Right kidney (tissue), 9 donors: ENCODE results near the gene INHA.

Experiments
- DNase-seq: peaks from one replicate; pipeline ENCODE4 v3.0.0-alpha.2; 2016
- long read RNA-seq, 8 donors: transcript quantifications; one replicate each; lab custom pipeline, GENCODE V29; 2026

Gene INHA, protein sequence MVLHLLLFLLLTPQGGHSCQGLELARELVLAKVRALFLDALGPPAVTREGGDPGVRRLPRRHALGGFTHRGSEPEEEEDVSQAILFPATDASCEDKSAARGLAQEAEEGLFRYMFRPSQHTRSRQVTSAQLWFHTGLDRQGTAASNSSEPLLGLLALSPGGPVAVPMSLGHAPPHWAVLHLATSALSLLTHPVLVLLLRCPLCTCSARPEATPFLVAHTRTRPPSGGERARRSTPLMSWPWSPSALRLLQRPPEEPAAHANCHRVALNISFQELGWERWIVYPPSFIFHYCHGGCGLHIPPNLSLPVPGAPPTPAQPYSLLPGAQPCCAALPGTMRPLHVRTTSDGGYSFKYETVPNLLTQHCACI
- long read RNA-seq, donor 1, partial matches to known transcripts: 0 of 1 reads
- long read RNA-seq, donor 1, other reads (novel, unspliced or antisense): 0 of 1 reads
- long read RNA-seq, donor 2: 0 reads
- long read RNA-seq, donor 3: 0 reads
- long read RNA-seq, donor 4: 0 reads
- long read RNA-seq, donor 5, partial matches to known transcripts: 0 of 1 reads
- long read RNA-seq, donor 5, other reads (novel, unspliced or antisense): 0 of 1 reads
- long read RNA-seq, donor 6: 0 reads
- long read RNA-seq, donor 7: 0 reads
- long read RNA-seq, donor 8: 0 reads

DNA sequence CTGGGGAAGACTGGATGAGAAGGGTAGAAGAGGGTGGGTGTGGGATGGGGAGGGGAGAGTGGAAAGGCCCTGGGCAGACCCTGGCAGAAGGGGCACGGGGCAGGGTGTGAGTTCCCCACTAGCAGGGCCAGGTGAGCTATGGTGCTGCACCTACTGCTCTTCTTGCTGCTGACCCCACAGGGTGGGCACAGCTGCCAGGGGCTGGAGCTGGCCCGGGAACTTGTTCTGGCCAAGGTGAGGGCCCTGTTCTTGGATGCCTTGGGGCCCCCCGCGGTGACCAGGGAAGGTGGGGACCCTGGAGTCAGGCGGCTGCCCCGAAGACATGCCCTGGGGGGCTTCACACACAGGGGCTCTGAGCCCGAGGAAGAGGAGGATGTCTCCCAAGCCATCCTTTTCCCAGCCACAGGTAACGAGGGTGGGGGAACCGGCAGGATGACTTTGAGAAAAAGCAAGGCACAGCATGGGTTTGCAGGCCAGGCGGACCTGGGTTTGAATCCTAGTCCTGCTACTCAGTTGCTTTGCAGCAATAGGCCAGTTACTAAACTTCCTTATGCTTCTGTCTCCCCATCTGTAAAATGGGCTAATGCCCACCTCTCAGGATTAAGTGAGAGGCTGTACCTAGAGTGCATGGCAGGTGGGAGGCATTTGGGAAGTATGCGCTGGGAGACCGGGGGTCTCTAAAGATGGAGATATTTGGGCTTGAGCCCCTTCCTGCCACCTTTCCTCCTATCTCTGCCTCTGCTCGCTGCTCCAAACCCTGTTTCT lies at the start of gene INHA:
TSS of gene INHA (plus strand) at position 74 of the 765 bp plus-strand sequence. CDS start at position 139, 65 bp downstream.
- DNase-seq: no peak

DNA sequence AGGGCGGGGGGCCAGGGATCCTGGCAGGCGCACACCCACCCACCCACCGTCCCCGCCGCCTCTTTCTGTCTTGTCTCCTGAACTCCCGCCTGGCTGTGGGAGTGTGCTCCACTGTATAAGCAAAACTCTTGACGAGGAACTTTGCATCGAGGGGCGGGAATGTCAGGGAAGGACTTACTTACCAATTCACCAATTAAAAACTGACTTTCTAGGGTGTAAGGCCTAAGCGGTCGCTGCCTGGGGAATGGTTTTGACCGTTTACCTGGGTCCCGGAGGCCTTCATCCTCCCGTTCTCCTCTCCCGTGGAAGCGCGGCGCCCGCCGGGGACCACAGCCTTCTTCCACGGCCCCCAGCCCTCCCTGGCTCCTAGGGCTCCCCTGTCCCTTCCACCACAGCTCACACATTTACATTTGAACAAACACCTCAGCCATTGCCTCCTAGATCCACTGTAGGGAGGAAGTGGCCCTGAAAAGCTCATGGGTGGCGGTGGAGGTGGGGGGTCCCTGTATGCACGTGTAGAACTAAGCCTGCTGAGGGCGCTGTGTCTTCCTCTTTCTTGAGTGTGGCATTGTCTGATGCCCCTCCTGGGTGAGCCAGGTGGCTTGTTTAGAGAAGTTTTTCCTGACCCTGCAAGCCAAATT lies 49.0 kb upstream of the INHA start:
- no peak for DNase-seq

- no peak for DNase-seq
Observed at GRCh38 chr2:219524817-219525216, 47.3 kb upstream of the INHA start.

DNA sequence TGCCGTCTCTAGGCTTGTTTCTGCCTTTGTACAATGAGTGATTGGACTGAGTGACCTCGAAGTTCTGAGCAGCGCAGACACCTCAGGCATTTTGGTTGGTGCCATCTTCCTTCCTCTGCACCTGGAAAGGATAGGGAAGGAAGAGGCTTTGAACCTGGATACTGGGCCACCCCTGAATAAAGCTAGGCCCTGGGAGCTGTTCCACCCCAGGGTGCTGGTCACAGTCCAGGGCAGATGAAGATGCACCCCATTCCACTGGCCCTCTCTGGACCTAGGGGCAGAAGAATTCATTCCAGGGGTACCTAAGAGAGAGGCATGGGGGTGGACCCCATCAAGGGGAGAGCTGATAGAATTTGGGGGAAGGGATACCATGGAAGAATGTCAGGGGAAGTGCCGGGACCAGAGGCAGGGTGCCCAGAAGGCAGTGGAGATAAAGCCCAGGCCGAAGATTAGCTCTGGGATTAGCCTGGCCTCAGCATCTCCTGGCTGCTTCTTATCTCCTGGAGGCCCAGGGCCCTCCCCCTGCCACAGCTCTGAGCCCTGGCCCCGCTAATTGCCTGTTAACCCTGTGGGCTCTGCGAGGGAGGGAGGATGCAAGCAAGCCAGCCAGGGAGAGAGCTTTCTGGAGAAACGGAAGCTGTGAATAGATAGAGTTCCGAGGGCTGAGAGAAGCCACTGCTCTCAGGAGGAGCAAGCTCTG lies 46.4 kb upstream of the INHA start:
- DNase-seq: no peak

- no peak for DNase-seq
Observed at GRCh38 chr2:219526320-219527075, 45.6 kb upstream of the INHA start.

DNA sequence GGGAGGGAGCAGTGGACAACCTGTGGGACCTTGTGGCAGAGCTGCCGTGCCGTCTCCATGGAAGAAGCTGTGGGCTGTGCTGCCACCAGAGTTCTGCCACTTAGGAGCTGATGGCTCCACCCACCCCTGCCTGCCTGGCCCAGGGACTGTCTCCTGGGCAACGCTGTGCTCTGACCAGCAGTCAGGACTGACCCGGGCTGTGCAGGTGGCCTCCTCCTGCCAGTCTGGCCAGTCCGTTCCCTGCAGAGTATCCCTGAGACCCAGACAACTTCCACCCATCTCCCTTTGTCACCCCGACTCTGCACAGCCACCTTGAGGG lies 45.1 kb upstream of the INHA start:
- DNase-seq: no peak

DNA sequence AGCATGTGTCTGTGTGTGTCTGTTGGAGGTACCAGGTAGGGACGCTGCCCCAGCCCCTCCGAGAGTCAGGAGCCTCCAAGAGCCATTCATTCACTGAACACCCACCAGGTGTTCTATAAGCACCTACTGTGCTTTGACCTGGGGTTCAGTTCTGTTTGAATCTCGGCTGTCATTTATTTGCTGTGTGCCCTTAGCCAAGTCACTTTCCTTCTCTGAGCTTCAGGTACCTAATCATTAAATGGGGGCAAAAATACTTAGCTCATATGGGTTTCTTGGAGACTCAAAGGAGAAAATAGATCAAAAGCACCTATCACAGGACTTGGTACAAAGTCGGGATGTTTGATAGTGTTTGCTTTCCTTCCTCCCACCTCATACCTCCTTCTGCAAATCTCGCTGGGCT lies 44.6 kb upstream of the INHA start:
- DNase-seq: no peak

- peak; percentile 78 for DNase-seq
Observed at GRCh38 chr2:219530048-219530963, 41.8 kb upstream of the INHA start.

GRCh38 chr2:219531639-219532377 lies 40.3 kb upstream of the INHA start:
- DNase-seq: no peak

DNA sequence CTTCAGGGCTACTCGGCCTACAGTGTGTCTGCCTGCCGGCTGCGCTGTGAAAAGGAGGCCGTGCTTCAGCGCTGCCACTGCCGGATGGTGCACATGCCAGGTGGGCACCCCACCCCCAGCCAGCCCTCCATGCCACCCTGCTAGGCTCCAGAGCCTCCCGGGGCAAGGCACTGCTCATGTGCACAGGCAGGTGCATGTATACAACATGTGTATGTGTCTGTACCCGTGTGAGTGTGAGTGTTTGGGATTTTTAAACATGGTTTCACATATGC lies 39.8 kb upstream of the INHA start:
- no peak for DNase-seq

DNA sequence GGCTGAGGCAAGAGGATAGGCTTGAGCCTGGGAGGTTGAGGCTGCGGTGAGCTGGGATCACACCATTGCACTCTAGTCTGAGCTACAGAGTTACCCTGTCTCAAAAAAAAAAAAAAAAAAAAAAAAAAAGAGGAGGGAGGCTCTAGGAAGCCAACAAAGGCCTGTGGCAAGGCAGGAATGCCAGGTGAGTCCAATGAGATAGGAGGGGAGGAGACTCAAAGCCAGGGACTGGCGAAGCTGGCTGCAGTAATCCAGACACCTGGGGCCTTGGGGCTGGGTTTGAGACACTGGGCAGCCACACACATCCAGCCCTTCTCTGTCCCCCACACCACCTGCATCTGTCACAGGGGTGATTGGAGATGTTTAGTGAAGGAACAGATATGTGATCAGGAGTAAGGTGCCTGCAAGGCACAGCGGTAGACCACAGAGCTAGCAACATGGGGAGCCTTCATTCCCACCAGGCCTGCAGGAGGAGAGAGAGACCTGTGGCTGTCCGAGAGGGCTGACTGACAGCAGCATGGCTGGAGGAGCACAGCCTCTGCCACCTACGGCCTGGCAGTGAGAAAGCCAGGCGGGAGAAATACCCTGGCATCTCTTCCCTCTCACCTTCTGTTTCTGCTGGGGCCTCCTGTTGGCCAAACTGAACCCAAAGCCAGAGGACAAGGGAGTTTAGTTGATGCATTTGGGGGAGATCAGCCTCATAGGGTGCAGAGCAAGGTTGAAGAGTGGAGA lies 38.0 kb upstream of the INHA start:
- DNase-seq: no peak

GRCh38 chr2:219536425-219536824 lies 35.7 kb upstream of the INHA start:
- DNase-seq: no peak

GRCh38 chr2:219536967-219537366 lies 35.1 kb upstream of the INHA start:
- no peak for DNase-seq

GRCh38 chr2:219537657-219538488 lies 34.2 kb upstream of the INHA start:
- no peak for DNase-seq

GRCh38 chr2:219538504-219538951 lies 33.6 kb upstream of the INHA start:
- DNase-seq: peak; percentile 39

- DNase-seq: no peak
Observed at GRCh38 chr2:219538956-219539788, 32.9 kb upstream of the INHA start.
